HG02885 (cell line): ENCODE measurements around the gene ECEL1.

Source experiments
- ATAC-seq: cut with Tn5 transposase; IDR thresholded peaks from one replicate; pipeline ENCODE4 v1.9.1; 2021; ENCODE audit warnings: mild to moderate bottlenecking; ENCODE audit not compliant: unreplicated experiment, poor library complexity

The ECEL1 gene

DNA sequence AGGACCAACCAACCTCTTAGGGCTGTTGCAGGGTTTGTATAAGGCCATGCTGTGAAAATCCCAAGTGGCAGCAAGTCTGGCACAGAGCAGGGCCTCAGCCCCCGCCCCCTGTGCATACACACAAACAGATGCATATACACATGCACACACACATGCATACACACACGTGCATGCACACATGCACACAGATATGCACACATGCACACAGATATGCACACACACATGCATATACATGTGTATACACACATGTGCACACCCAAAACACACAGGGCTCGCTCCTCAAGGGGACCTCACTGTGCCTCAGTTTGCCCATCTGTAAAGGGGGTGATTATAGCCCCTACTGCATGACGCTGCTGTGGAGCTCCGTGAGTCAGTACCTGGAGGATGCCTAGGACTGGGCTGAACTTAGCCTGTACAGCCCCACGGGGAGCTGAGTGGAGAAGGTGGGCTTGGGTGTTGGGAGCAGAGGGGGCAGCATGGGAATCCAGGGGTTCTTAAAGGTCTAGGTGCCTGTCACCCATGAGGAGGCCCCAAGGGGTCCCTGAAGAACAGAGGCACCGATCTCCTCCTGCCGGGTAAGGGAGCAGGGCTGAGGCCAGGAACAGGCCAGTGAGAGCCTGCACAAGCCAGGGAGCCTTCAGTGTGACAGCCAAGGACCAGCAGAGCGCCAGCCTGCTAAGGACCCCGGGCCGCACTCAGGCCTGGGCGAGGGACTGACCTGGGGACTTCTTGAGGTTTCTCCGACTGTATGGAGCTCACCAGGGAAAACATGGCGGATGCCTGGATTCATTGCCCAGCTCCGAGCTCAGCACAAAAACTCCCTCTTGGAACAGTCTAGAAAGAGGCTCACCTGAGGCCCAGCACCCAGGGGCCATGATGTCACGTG is 55.7 kb downstream of the ECEL1 start:
- no peak for ATAC-seq
